ENCODE results near the gene CCDC85C. TPM values are rescaled to one million over a fixed set of nuclear protein-coding genes. Genes with fewer than 3 reads are reported as not detected.

Gene CCDC85C
- total RNA-seq, 2 donors from 2014 or later = 32.8 to 45.8 TPM

- Mint-ChIP-seq H3K27me3 (ENCODE audit: insufficient read depth) (no peaks in the 10 kb centered on the region), H3K4me1 (no peaks in the 10 kb centered on the region), H3K27ac (no peak overlapping the region), H3K36me3 (ENCODE audit: low read depth) (no peaks in the 10 kb centered on the region), H3K4me3 (no peak overlapping the region), H3K9me3 (no peaks in the 10 kb centered on the region)
- no peaks in the 10 kb centered on the region for H3K36me3 ChIP-seq (ENCODE audit: control insufficient read depth, insufficient read depth, low read length)
- no peak for DNase-seq
- no peak overlapping the region for H3K27ac ChIP-seq (ENCODE audit: low read depth, low read length)
- no peaks in the 10 kb centered on the region for H3K9me3 ChIP-seq (ENCODE audit: control insufficient read depth, low read length)
- H3K27me3 ChIP-seq (ENCODE audit: control insufficient read depth, insufficient read depth, low read length, poor library complexity, severe bottlenecking) = no peaks in the 10 kb centered on the region
- no peak for TF ChIP-seq CTCF (conservative IDR thresholded peaks at IDR 0.05)
- 69 to 96% methylated on average over 4 to 8 of the region's 8 CpGs for WGBS, 2 experiments (ENCODE audit: insufficient coverage in 1 of 2, insufficient read length in 1 of 2)
- H3K4me1 ChIP-seq (ENCODE audit: control insufficient read depth, insufficient read depth, low read length) = no peaks in the 10 kb centered on the region
- H3K9ac ChIP-seq (ENCODE audit: extremely low read depth, low read length, poor library complexity, severe bottlenecking) = no peak overlapping the region
- no peak overlapping the region for H3K4me3 ChIP-seq (ENCODE audit: low read length)
Observed at GRCh38 chr14:99630202-99630601, 26.2 kb upstream of the CCDC85C start.

GRCh38 chr14:99628887-99629618 is 25.0 kb upstream of the CCDC85C start:
- Histone ChIP-seq H3K36me3 (ENCODE audit: control insufficient read depth, insufficient read depth, low read length) (no peaks in the 10 kb centered on the region), H3K9me3 (ENCODE audit: control insufficient read depth, low read length) (no peaks in the 10 kb centered on the region), H3K4me3 (ENCODE audit: low read length) (no peak overlapping the region), H3K9ac (ENCODE audit: extremely low read depth, low read length, poor library complexity, severe bottlenecking) (no peak overlapping the region), H3K27me3 (ENCODE audit: control insufficient read depth, insufficient read depth, low read length, poor library complexity, severe bottlenecking) (no peaks in the 10 kb centered on the region), H3K27ac (ENCODE audit: low read depth, low read length) (no peak overlapping the region), H3K4me1 (ENCODE audit: control insufficient read depth, insufficient read depth, low read length) (no peaks in the 10 kb centered on the region)
- H3K27me3 Mint-ChIP-seq (ENCODE audit: insufficient read depth) = no peaks in the 10 kb centered on the region
- peak; percentile 95 for DNase-seq
- H3K9me3 Mint-ChIP-seq = no peaks in the 10 kb centered on the region
- no peaks in the 10 kb centered on the region for H3K36me3 Mint-ChIP-seq (ENCODE audit: low read depth)
- 29 to 36% methylated on average over 18 to 20 of the region's 20 CpGs for WGBS, 2 experiments (ENCODE audit: insufficient coverage in 1 of 2, insufficient read length in 1 of 2)
- TF ChIP-seq CTCF (conservative IDR thresholded peaks at IDR 0.05) = peak; percentile 99
- H3K27ac Mint-ChIP-seq = no peak overlapping the region
- no peak overlapping the region for H3K4me3 Mint-ChIP-seq
- H3K4me1 Mint-ChIP-seq = no peaks in the 10 kb centered on the region

DNA sequence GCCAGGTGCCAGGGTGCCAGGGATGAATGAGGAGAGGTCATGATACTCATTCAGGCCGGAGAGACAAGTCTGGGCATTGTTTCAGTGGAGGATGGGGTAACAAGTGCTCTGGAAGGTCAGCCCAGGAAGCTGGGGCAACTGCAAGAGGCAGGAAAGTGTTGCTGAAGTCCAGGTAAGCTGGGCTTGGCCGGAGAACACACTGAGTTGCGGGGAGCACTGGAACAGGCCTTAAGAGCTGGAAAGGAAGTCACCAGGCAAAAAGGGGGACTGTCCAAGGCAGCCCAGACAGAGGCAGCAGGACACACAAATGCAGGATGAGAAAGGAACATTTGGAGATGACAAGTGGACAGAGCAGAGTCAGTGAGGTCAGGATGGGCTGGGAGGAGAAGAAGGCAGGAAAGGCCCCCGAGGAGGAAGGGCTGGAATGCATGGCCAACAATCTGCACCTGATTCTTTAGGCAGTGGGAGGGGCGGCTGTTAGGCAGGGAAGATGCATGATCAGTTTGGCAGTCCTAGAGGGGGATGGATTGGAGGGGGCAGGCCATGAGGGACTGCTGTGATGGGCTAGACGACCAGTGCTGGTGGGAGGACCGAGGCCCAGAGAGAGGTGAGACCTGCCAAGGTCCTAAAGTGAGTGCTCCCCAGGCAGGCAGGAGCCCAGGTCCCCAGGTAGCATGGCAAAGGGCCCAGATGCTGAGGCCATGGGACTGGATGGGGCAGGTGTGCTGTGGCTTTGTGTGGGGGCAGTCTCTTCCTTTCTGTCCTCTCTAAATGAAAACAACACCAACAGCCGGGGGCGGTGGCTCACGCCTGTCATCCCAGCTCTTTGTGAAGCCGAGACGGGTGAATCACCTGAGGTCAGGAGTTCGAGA is 23.7 kb upstream of the CCDC85C start:
- Mint-ChIP-seq H3K9me3 (no peaks in the 10 kb centered on the region), H3K4me1 (no peaks in the 10 kb centered on the region), H3K4me3 (no peak overlapping the region), H3K36me3 (ENCODE audit: low read depth) (no peaks in the 10 kb centered on the region), H3K27me3 (ENCODE audit: insufficient read depth) (no peaks in the 10 kb centered on the region), H3K27ac (no peak overlapping the region)
- 83 to 85% methylated on average over 5 to 13 of the region's 13 CpGs for WGBS, 2 experiments (ENCODE audit: insufficient coverage in 1 of 2, insufficient read length in 1 of 2)
- no peaks in the 10 kb centered on the region for H3K36me3 ChIP-seq (ENCODE audit: control insufficient read depth, insufficient read depth, low read length)
- H3K9me3 ChIP-seq (ENCODE audit: control insufficient read depth, low read length) = no peaks in the 10 kb centered on the region
- H3K9ac ChIP-seq (ENCODE audit: extremely low read depth, low read length, poor library complexity, severe bottlenecking) = no peak overlapping the region
- no peak overlapping the region for H3K4me3 ChIP-seq (ENCODE audit: low read length)
- peak; percentile 44 for DNase-seq
- H3K4me1 ChIP-seq (ENCODE audit: control insufficient read depth, insufficient read depth, low read length) = no peaks in the 10 kb centered on the region
- H3K27me3 ChIP-seq (ENCODE audit: control insufficient read depth, insufficient read depth, low read length, poor library complexity, severe bottlenecking) = no peaks in the 10 kb centered on the region
- H3K27ac ChIP-seq (ENCODE audit: low read depth, low read length) = no peak overlapping the region
- no peak for TF ChIP-seq CTCF (conservative IDR thresholded peaks at IDR 0.05)

Measured in endodermal cell (in vitro differentiated cells).